KBM-7 (cell line): Measurements from ENCODE around the gene LPP.

Experiments used
- DNase-seq: peaks from one replicate; pipeline ENCODE4 v3.0.0-alpha.2; 2015
- in situ Hi-C: fragments of 300-500 bp; cut with MboI; formaldehyde crosslinking; loops from 2 replicates; pipeline ENCODE4 v1.14.3; 2020; ENCODE audit warnings: low sequenced_read_pairs, low pct_unique_long_range_greater_than_20kb, mixed read lengths

LPP gene

DNA sequence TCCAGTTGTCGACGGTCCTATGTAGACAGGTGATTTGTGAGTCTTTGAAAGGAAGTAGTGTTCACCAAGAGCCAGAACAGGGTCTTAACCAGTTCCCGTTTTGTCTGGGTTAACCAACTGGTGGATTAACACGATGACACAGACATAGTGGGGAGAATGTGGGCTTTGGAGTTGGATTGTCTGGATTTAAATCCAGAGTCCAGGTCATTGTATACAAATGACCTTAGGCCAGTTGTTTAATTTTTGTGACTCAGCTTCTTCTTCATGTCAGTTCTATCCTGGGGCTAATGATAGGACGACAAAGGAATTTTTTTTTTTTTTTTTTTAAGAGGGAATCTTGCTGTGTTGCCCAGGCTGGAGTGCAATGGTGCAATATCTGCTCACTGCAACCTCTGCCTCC is 126.7 kb downstream of the LPP start:
- no peak for DNase-seq
- in situ Hi-C loops: no loop called here

DNA sequence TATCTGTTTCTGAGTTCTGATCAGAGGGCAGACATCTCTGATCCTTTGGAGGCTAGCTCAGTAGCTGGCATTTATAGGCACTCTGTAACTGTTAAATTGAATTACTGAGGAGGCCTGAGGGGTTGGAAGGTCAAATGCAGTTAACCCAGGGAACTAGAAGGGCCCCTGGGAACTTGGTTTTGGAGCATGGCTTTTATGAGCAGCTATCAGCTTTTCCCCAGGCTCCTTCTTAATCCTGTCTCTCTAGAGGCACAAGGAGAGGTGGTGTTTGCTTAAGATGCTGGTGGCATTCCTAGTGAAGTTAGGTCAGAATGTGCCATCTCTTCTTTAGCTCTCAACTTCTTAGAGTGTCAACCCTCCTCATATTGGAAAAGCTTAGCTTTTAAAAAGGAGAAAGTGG is 128.9 kb downstream of the LPP start:
- DNase-seq: no peak
- in situ Hi-C loops: no loop called here

DNA sequence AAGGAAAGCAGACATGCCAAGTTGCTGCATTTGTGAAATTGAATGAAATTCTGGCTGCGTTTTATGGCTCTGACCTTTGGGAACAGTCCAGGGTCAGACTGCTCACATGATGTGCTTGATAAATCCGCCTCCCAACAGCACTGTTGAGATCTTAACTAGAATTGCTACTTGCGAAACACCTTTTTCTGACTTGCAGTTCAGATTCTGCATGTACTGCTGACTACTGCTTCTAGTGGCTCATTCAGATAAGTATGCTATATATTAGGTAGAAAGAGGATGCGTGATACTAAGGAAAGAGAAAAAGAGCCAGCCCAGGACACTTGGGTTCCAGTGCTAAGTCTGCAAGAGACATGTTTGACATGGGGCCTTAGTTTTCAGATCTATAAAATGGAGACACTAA is 129.4 kb downstream of the LPP start:
- in situ Hi-C loops: no loop called here
- DNase-seq: no peak

DNA sequence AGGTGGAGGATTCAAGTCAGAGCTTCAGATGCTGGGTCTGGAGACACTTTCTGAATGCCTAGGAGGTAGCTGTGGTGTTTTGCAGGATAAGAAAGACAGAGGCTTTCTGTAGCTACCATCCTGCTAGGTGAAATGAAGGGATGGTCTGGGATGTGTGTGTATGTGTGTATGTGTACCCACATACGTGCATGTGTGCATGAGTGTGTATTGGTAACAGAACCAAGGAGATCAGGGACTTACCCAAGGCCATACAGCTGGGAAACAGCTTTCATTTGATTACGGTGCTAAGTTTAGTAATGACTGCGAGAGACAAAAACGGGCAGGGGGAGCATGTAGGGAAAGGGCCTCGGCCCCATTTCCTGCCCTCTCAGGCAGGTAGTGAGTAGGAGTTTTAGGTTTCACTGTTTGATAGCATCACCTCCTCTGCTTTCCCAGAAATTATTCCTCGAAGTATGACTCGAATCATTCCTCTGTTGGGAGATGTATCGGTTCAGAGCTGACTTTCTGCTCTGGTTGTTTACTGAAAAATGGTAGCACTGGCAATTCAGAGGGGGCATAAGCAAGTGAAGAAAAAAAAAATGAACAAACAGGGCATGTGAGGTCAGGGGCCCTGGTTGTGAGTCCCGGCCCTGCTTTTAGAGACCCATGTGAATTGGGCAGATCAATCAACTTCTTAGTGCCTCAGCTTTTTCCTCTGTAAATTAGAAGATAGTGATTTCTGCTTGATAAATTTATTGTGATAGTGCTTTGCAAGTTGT is 130.7 kb downstream of the LPP start:
- DNase-seq: no peak
- in situ Hi-C loops: no loop called here

DNA sequence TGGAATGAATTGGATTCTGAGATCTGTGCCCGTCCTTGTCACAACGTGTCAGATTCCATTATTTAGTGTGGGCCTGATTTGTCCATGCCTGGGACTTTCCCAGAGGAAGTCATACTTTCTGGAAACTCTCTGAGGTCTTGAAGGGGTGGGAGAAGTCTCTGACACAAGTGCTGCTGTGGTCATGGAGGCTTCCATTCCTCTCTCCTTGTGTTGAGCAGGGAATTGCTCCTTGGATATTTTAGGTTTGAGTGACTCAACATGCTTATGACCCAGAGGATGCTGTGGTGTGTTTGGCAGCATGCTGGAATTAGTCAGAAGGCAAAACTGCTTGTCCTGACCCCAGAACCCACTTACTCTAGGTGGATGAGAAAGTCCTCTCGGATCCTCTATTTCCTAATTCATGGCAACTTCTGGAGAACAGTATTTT is 132.1 kb downstream of the LPP start:
- in situ Hi-C loops: no loop called here
- DNase-seq: no peak

DNA sequence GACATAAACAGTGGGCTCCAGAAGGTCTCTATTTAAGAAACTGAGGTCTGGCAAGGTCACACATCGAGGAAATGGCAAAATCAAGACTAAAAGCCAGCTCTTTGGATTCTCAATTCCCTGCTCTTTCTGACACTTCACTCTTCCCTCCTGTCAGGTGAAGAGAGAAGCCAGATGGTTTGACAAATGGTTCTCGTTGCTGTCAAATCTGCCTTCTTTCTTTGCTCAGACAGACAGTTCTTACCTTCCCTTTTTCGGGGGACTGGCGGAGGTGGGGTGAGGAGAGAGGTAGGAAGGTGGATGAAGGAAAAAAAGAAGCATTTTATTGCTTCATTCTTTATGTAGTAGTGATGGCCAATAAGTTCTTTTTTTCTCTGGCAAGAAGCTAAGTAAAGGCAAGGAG is 133.4 kb downstream of the LPP start:
- DNase-seq: no peak
- in situ Hi-C loops: no loop called here

DNA sequence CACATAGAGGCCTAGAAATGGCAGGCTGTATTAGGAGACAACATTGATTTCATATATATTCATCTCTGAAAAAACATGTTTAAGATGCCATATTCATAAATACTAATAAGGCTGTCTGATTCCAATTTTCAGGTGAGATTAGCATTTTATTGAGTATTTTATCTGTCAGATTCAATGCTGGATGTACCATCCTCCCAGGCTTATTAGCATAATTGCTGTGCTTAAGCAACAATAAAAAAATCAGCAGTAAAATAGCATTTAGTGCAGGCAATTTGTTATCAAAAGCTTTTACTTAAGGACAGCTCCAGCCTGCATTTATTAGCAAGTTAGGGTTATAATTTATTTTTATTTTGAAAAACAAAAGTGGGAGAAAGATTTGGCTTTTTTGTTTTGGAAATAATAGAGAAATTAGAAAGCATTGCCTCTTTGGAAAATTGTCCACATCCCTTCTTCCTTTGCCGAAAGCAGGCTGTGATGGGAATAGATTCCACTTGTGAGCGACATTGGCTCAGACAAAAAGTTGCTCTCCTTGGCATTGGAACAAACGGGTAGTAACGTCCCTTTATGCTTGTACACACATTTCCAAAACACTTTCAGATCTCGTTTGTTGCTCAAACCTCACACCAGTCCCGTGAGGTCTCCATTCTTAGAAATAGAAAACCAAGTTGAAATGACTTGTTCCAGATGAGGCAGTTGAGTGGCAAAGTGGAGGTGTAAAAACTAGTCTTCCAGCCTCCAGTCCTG is 134.0 kb downstream of the LPP start:
- in situ Hi-C loops: no loop called here
- no peak for DNase-seq

DNA sequence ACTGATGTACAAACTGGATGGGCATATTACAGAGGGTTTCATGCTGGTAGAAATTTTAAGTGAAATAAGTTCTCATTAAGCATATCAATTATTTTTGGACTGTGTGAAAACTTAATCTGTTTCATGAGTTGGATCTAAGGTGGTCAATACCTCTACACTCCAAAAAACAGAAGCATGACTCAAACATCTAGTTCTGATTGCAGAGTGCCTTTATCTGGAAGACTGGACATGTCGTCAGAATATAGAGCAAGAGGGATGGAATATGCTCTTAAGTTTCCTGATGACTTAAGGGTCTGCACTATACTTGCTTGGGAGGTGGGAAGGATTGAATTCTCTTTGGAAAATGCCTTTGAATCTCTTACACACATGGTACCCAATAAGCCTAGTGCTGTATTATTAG is 138.3 kb downstream of the LPP start:
- DNase-seq: no peak
- in situ Hi-C loops: no loop called here

DNA sequence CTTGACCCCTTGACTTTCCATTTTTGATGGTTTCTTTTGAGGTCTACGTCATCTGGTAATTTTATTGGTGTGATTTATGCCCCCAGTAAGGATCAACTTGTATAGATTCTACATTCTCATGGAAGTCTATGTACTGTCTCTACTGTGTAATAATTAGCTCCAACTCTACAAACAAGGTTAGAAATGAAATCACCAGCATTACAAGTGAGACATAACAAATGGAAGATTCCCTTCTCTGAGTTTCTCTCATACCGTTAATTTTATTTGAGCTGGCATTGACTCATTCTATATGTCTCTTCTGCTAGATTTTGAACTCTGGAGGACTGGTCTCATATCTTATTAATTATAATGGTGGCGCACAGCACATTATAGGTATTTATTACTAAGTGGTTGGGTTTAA is 138.9 kb downstream of the LPP start:
- DNase-seq: no peak
- in situ Hi-C loops: no loop called here

DNA sequence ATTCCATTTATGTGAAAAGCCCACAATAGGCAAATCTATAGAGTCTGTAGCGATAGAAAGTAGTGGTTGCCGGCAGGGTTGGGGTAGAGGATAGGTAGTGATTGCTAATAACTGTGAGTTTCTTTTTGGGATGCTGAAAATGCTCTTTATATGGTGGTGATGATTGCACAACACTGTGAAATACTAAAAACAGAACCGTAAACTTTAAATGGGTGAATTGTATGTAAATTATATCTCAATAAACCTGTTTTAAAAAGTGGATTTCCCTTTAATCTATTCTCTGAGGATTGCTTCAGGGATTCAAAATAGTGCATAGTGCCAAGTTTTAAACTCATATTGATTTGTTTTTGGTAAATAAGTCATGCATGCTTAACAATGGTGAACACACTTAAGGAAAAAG is 140.2 kb downstream of the LPP start:
- in situ Hi-C loops: no loop called here
- no peak for DNase-seq

DNA sequence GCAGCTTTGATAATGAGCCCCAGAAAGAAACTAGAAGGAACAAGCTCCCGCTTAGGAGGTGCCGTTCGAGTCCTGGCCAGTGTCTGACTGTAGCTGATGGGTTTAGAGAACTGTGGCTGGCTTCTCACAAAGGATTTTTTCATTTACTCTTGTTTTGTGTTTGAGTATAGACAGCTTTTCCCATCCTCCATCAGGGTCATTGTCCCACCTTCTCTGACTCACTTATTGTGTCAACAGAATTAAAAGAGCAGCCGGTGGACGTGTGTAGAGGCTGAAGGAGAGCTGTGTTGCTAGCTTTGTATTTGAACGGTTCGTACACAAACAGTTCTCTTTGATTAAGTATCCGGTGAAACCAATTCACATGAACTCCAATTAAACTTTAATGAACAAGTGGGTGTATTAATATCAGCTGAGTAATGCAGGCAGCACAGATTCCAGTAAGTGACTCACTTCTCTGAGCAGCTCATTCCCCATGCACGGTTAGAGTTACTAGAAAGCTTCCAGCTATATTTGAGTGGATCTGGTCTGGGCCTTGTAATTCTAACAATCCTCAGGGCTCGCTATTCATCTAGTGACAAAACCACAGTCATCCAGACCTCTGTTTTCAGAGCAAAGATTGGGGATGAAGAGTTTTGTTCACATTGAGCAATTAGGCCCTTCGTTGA is 141.0 kb downstream of the LPP start:
- DNase-seq: no peak
- in situ Hi-C loops: no loop called here

DNA sequence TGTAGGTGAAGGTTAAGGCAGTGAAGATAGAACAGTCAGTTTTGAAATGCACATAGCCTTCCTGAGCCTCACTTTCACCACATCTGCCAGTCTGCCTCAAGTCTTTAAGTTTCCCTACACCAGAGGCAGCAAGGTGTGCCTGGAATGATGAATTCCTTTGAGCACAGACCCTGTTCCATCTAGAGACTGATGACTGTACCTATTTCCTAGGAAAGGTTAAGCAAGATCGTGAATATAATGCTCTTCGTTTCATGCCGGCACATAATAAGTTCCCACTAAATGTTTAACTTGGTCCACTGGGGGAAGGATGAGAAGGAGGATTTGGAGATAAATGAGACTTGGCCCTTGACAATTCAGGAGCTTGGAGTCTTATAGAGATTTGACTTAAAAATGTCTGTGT is 141.9 kb downstream of the LPP start:
- in situ Hi-C loops: no loop called here
- no peak for DNase-seq

DNA sequence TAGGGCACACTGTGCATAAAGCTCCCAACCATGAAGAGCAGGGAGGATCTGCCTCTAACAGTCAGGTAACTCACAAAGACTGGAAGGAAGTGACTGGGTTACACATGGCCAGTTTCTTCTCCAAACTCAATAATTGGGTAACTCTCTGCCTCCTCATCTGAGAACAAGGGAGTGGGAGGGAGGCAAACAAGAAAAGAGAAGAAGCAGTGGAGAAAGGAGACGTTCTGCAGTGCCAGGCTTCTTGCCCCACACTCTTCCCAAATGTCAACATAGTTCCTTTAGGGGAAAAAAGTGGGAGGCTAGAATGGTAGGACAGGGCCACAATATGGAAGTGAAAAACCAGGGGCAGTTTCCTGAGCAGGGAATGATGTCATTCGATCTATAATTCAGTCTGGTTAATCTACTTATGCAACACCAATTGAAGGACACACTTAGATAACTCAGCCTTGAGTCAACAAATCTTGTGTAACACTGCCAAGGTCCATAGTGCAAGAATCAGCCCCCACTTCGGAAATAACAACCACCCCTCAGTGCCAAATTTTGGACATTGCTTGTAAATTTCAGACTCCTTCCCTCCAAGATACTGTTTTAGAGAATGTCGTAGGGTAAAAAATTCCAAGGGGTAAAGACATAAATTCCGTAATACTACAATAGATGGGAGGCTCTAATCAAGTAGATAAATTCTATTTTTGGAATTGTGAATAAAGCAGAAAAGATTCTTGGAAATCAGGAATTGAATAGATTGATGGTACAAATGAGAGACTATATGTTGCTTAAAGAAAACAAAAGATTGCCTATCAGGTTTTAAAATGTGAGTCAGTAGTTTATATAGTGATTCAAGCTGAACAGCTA is 143.0 kb downstream of the LPP start:
- in situ Hi-C loops: no loop called here
- peak; percentile 81 for DNase-seq

DNA sequence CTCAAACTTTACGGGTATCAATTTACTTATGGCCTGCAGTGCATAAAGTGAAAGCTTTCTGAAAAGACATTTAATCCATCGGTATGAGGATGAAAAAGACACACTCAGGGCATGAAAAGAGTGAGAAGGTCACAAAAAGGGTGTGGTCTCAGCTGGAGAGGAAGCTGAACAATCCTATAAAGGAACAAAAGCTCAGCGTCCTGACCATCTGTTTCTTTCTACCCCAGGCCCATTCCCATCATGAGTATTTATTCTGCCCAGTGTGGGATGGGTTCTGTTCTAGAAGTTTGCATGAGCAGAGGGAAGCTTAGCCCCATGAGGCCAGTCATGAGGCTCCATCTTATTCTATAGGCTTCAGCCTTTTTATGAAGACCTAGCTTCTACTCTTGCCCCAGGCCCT is 144.6 kb downstream of the LPP start:
- no peak for DNase-seq
- in situ Hi-C loops: no loop called here

DNA sequence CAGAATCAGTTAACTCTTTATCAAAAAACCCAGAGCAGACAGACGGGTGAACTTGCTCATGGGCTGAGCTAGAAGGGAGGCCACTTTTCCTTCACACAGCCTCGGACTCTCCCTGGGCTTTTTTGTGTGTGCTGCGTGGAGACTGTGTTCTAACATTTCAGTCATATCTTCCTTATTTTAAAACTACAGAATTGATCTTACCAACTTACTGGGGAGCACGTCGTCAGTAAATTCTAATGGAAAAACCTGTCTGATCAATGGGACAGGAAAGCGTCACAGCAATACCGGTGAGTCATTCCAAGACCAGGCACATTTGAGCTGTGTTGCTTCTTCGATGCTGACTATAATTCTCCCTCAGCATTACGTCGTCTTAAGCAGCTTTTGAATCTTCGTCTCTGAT is 145.1 kb downstream of the LPP start:
- in situ Hi-C loops: no loop called here
- DNase-seq: no peak

DNA sequence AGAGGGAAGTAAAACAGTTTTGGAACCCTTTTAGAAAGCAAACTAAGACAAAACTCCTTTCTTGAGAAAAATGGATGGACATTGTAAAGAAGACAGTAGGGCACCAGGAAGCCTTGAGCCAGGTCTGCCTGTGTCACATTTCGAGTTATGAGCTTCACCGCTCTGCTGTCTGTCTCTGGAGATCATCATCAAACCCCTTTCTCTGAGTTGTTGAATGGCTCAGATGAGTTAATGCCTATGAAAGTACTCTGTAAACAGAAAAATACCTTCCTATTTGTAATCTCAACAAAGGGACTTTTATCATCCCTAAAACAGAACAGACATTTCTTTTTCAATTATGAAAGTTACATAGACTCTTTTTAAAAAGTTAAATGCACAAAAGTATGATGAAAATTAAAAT is 145.8 kb downstream of the LPP start:
- no peak for DNase-seq
- in situ Hi-C loops: no loop called here

DNA sequence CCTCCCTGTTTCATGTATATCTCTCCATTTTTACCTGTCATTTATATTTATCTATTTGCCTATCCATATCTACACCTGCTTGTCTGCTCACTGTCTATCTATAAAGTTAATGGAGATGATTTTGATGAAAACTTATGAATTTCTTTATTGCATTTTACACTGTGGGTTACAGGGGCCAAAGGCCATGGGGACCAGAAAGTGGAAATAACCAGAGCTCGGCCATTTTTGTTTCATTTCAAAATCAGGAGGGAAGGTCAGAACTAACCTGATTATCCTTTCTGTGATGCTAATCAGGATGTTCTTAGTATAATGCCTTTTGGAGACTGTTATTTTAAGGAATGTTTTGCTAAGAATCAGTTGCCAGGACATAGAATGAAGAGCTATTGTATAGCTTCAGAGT is 147.2 kb downstream of the LPP start:
- no peak for DNase-seq
- in situ Hi-C loops: no loop called here

DNA sequence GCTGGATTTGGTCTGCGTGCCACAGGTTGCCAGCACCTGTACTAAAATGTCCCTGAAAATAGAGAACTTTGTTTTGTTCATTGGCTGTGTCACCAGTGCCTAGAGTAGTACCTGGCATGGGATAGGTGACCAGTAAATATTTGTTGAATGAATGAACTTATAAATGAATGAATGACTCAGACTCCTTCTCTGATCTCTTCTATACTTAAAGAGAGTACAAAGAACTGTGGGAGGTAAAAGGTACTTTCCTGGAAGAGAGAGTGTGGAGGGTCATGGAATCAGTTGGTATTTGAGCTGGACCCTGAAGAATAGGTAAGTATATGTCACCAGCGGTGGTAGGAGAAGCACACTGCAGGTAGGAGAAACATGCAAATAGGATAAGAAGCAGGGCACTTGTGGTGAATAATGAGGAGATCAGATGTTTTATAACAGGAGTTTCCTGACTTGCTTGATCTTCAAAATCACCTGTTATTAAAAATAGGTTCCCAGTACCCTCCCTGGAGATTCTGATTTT is 149.4 kb downstream of the LPP start:
- in situ Hi-C loops: no loop called here
- no peak for DNase-seq

DNA sequence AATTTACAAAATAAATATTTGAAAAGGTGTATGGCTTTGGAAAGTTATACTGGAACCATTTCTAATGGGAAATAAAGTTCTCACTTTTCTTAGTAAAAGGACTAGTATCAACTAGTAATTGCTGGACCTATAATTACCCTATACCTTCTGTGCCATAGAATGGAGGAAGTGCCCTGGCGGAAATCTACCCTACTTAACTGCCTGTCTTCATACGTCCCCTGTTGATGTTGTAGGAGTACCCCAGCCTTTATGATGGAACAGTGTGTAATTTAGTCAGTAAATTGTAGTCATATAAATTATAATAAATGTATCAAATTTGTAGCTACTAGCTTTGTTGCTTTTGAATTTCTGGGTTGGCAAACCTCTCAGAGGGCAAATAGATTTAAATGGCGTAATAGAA is 149.9 kb downstream of the LPP start:
- in situ Hi-C loops: no loop called here
- DNase-seq: no peak
